SK-N-MC (cell line): ENCODE data around the gene ARHGAP28.

Source experiments
- DNase-seq: peaks from one replicate; pipeline ENCODE4 v3.0.0-alpha.2; 2011; ENCODE audit warnings: low read depth, low spot score
- H3K27ac ChIP-seq: fragments of 200-600 bp; sonication (generic); 2 replicates; pipeline ENCODE4 v1.5.1; 2016; ENCODE audit warnings: mixed run types
- H3K36me3 ChIP-seq: fragments of 200-600 bp; sonication (generic); 2 replicates; pipeline ENCODE4 v1.6.1; 2017; ENCODE audit warnings: antibody characterized with exemption, low read length, mixed read lengths; ENCODE audit not compliant: insufficient read depth
- H3K4me3 ChIP-seq: fragments of 200-600 bp; sonication (generic); 2 replicates; pipeline ENCODE4 v1.5.1; 2016
- H3K9ac ChIP-seq: fragments of 200-600 bp; sonication (generic); 2 replicates; pipeline ENCODE4 v1.8.0; 2017; ENCODE audit warnings: mixed run types, mixed read lengths; ENCODE audit not compliant: insufficient read length
- H3K9me3 ChIP-seq: fragments of 200-600 bp; sonication (generic); 2 replicates; pipeline ENCODE4 v1.6.1; 2017; ENCODE audit warnings: low read depth, mild to moderate bottlenecking, antibody characterized with exemption, low read length, moderate library complexity, mixed read lengths
- EZH2 ChIP-seq: fragments of 200-600 bp; sonication (generic); IDR thresholded peaks from one replicate; pipeline ENCODE4 v1.6.1; 2017; ENCODE audit warnings: antibody characterized with exemption
- FOXP2 ChIP-seq: optimal IDR thresholded peaks from 2 replicates; pipeline ENCODE3; 2011; ENCODE audit warnings: mild to moderate bottlenecking, moderate library complexity; ENCODE audit not compliant: insufficient read depth; ENCODE audit errors: extremely low read length, control extremely low read depth
- POLR2AphosphoS5 ChIP-seq: IDR thresholded peaks from 2 replicates; pipeline ENCODE4 v1.6.1; 2012; ENCODE audit warnings: mild to moderate bottlenecking, low read depth, low read length, borderline replicate concordance

The ARHGAP28 gene

DNA sequence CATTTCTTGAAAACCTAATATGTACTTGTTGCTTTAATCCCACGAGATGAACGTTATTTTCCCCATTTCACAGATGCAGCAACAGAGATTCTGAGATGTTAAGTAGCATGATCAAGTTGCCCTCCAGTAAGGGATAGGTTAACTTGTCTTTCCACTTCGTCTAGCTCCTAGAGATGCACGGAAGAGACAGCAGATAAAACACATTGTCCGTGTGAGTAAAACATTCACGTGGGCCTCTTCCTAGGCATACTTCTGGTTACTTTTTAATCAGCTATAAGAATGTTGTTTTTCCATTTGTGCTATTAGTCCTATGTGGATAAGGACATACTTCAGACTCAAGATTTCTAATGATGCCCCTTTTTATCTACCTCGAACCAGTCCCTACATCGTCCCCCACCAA, 1.2 kb upstream of the ARHGAP28 start:
- Histone ChIP-seq H3K9ac (no peak overlapping the region), H3K4me3 (peak overlapping the region; percentile 87; the same call in 1 of the 2 replicates), H3K36me3 (no peaks in the 10 kb centered on the region), H3K27ac (no peak overlapping the region), H3K9me3 (no peaks in the 10 kb centered on the region)
- no peak for DNase-seq
- TF ChIP-seq POLR2AphosphoS5 (no peak), FOXP2 (no peak), EZH2 (no peak)

DNA sequence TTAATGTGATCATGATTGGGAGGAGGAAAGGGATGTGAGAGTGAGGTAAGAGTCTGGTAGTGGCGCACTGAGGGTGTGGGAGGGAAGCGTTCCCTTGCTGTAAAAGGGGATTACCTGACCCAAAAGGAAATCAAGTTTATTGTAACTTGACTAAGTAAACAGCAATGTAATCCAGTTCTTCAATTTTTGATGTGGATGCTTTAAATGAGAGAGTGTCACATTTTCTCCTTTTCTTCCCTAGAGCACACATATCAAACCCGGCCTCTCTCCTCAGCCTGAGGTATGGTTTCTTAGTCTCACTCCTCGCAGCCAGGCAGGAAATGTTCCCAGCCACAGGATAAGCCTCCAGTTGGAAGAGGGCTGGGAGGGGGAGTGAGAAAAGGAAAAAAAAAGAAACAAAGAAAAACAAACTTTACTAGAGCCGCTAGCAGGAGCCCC, 688 bp upstream of the ARHGAP28 start:
- TF ChIP-seq FOXP2 (no peak), EZH2 (no peak), POLR2AphosphoS5 (no peak)
- no peak for DNase-seq
- Histone ChIP-seq H3K36me3 (no peaks in the 10 kb centered on the region), H3K9me3 (no peaks in the 10 kb centered on the region), H3K9ac (peak overlapping the region; percentile 71), H3K27ac (peak overlapping the region; percentile 88), H3K4me3 (peak overlapping the region; percentile 87)

GRCh38 chr18:6730416-6731221, 1.1 kb downstream of the ARHGAP28 start:
- Histone ChIP-seq H3K9ac (peak overlapping the region; percentile 60), H3K36me3 (no peaks in the 10 kb centered on the region), H3K27ac (0 out of 2 replicates have a peak overlapping the region, but pooled peaks have one; percentile 88), H3K9me3 (no peaks in the 10 kb centered on the region), H3K4me3 (peak overlapping the region; percentile 87)
- no peak for DNase-seq
- TF ChIP-seq POLR2AphosphoS5 (no peak), FOXP2 (no peak), EZH2 (no peak)

DNA sequence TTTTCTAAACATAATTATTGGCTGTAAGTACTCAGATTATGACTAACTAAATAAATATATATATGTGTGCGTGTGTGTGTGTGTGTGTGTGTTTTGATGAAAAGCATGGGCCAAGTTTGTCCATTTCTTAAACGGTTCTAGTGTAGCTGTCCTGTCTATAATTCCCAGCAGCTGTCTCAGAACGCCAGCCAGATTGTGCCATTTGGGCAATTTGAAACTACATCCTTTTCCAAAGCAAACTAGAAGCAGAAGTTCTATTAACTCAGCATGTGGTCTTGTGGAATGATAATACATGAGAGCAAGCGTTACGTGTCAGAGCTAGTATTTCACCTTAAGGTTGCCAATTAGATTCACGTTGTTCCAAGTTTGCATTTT, 1.7 kb downstream of the ARHGAP28 start:
- TF ChIP-seq POLR2AphosphoS5 (no peak), FOXP2 (no peak), EZH2 (no peak)
- Histone ChIP-seq H3K9me3 (no peaks in the 10 kb centered on the region), H3K4me3 (peak overlapping the region; percentile 87), H3K36me3 (no peaks in the 10 kb centered on the region), H3K27ac (0 out of 2 replicates have a peak overlapping the region, but pooled peaks have one; percentile 40), H3K9ac (peak overlapping the region; percentile 60)
- DNase-seq: no peak

GRCh38 chr18:6732952-6733351, 3.4 kb downstream of the ARHGAP28 start:
- DNase-seq: no peak
- Histone ChIP-seq H3K4me3 (no peak overlapping the region), H3K9ac (no peak overlapping the region), H3K36me3 (no peaks in the 10 kb centered on the region), H3K9me3 (no peaks in the 10 kb centered on the region), H3K27ac (no peak overlapping the region)
- TF ChIP-seq FOXP2 (no peak), POLR2AphosphoS5 (no peak), EZH2 (no peak)

DNA sequence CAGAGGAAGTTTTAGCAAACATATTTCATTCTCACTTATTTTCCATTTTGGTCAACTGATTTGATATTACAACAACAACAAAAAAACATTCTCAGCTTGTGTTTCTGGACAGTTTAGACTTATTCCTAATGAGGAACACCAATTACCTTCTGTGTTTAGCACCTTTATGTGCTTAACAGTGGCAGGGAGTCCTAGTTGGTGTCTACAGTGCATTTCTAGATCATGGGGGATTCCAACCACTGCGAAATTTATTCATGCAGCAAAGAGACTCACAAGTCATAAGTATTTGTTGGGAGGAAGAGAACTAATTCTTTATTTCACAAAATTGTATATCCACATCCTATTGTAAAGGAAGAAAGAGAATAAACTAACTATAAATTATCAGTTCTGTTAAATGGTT, 4.2 kb downstream of the ARHGAP28 start:
- Histone ChIP-seq H3K9ac (no peak overlapping the region), H3K27ac (peak overlapping the region; percentile 89), H3K9me3 (no peaks in the 10 kb centered on the region), H3K4me3 (no peak overlapping the region), H3K36me3 (no peaks in the 10 kb centered on the region)
- no peak for DNase-seq
- TF ChIP-seq FOXP2: no peak
- TF ChIP-seq EZH2: no peak
- no peak for TF ChIP-seq POLR2AphosphoS5

- Histone ChIP-seq H3K9me3 (no peaks in the 10 kb centered on the region), H3K27ac (peak overlapping the region; percentile 89), H3K36me3 (no peaks in the 10 kb centered on the region), H3K9ac (no peak overlapping the region), H3K4me3 (peak overlapping the region; percentile 29; the same call in 1 of the 2 replicates)
- no peak for TF ChIP-seq EZH2
- no peak for TF ChIP-seq FOXP2
- TF ChIP-seq POLR2AphosphoS5: no peak
- DNase-seq: no peak
Observed at GRCh38 chr18:6734726-6735430, 5.4 kb downstream of the ARHGAP28 start.

DNA sequence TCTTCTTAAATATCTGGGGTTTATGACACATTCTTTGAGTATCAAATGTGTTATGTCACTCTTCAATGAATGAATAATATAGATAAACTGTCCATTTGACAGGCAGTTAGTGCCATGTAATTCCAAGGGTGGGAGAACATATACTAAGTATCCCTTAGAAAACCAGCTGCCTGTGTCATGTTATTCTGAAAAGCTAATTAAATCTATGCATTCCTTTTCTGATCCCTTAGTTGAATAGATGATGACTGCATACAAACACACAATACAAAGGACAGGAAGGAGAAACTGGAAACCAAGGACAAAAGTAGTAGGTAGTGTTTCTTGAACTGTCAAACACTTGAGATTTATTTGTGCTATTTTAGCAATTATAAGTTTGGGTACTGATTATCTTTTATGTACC, 8.3 kb downstream of the ARHGAP28 start:
- no peak overlapping the region for H3K9ac ChIP-seq
- TF ChIP-seq EZH2 (no peak), FOXP2 (no peak), POLR2AphosphoS5 (no peak)
- H3K9me3 ChIP-seq: no peaks in the 10 kb centered on the region
- peak overlapping the region; percentile 4; the same call in 1 of the 2 replicates for H3K27ac ChIP-seq
- H3K4me3 ChIP-seq: no peak overlapping the region
- no peaks in the 10 kb centered on the region for H3K36me3 ChIP-seq
- no peak for DNase-seq
